ENCODE data around the gene KIAA1755. TPM values are rescaled to one million over a fixed set of nuclear protein-coding genes. Genes with fewer than 3 reads are reported as not detected.

KIAA1755 gene
- total RNA-seq, 1 experiment from 2014 or later, result 0.22 TPM

DNA sequence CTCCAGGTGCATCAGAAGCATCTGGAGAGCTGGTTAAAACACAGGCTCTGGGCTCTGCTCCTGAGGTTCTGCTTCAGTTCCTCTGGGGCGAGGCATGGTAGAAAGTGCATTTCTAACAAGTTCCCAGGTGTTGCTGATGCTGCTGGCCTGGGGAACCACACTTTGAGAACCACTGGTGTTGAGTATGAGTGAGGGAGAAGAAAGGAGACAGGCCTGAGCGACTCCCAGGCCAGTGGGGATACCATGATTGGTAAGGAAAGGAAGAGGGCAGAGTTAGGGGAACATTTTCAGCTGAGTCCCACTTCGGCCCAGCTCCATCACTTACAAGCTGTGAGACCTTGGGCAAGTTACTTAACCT is 36.8 kb downstream of the KIAA1755 start:
- no peaks in the 10 kb centered on the region for H3K27me3 ChIP-seq (ENCODE audit: insufficient read depth, low read depth)
- no peak for TF ChIP-seq EZH2 (IDR thresholded peaks at IDR 0.05; ENCODE audit: low read depth)
- TF ChIP-seq, protein P1, sequence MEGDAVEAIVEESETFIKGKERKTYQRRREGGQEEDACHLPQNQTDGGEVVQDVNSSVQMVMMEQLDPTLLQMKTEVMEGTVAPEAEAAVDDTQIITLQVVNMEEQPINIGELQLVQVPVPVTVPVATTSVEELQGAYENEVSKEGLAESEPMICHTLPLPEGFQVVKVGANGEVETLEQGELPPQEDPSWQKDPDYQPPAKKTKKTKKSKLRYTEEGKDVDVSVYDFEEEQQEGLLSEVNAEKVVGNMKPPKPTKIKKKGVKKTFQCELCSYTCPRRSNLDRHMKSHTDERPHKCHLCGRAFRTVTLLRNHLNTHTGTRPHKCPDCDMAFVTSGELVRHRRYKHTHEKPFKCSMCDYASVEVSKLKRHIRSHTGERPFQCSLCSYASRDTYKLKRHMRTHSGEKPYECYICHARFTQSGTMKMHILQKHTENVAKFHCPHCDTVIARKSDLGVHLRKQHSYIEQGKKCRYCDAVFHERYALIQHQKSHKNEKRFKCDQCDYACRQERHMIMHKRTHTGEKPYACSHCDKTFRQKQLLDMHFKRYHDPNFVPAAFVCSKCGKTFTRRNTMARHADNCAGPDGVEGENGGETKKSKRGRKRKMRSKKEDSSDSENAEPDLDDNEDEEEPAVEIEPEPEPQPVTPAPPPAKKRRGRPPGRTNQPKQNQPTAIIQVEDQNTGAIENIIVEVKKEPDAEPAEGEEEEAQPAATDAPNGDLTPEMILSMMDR (conservative IDR thresholded peaks at IDR 0.05), result no peak
- no peaks in the 10 kb centered on the region for H4K20me1 ChIP-seq (ENCODE audit: insufficient read depth)
- no peak overlapping the region for H3K27ac ChIP-seq
- no peak overlapping the region for H3K4me2 ChIP-seq
- DNase-seq, result no peak
- H3K4me1 ChIP-seq (replicated peaks; ENCODE audit: insufficient read depth), result peaks cover 4% of the 10 kb centered on the region; the same call in 1 of the 2 replicates
- H3K36me3 ChIP-seq (ENCODE audit: low read depth), result no peaks in the 10 kb centered on the region
- ChIA-PET CTCF (interaction anchor here (0.8 kb wide), 1 partner anchor 166 kb away, joined by 3 read pairs; no protein-coding TSS in a partner anchor), POLR2A (ENCODE audit: unreplicated experiment) (no interaction called here)
- no peaks in the 10 kb centered on the region for H3K79me2 ChIP-seq (ENCODE audit: low read depth)
- intact Hi-C loops (cut with micrococcal nuclease; ENCODE audit: unreplicated experiment), result loop anchor here (2.0 to 5.0 kb wide), 5 partner anchors 185 to 661 kb away; partner anchors contain the start of gene VSTM2L
- H3K9me3 ChIP-seq (ENCODE audit: insufficient read depth, low read depth), result no peaks in the 10 kb centered on the region
- H3K4me3 ChIP-seq, result no peak overlapping the region
- no peak overlapping the region for H2AFZ ChIP-seq
- H3K9me2 ChIP-seq (ENCODE audit: insufficient read depth), result no peaks in the 10 kb centered on the region
- no peaks in the 10 kb centered on the region; the same call in 1 of the 2 replicates for H3F3A ChIP-seq (ENCODE audit: insufficient read depth, low read depth)
- BruUV-seq (replicated peaks), result no TSS peak

DNA sequence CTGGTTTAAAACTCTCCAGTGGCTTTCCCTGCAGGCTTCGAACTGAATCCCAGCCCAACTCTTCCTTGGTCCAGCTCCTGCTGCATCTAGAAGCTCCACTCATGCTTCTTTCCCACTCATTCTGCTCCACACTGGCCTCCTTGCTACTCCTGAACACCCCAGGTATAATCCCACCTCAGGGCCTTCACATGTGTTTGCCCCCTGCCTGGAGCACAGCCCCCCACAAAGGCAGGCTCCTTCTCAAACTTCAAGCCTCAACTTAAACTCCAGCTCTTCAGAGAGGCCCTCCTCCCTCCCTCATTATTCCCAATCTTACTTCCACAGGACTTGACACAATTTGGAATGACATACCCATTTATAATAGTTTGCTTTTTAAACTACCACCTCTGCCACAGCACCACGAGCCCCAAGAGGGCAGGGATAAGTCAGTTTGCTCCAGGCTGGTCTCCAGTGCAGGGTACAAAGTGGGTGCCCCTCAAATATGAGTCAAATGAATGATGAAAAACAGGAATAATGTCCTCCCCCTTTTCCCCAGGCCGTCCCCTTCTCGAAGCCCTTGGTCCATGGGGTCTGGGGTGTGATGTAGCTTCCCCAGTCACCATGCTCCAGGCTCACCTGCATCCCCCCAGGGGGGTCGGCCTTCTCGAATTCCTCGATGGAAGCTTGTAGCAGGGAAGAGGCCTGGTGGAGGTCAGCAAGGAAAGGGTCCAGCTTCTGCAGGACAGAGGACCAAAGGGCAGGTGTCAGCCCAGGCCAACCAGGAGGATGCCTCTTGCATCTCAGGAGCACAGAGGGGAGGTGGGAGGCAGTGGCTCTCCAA is 37.4 kb downstream of the KIAA1755 start:
- ChIA-PET POLR2A (ENCODE audit: unreplicated experiment) (no interaction called here), CTCF (interaction anchor here (0.6 to 0.7 kb wide), 2 partner anchors 145 to 165 kb away, joined by 4 to 11 read pairs; no protein-coding TSS in a partner anchor)
- peaks cover 10% of the 10 kb centered on the region for H3K4me1 ChIP-seq (replicated peaks; ENCODE audit: insufficient read depth)
- H3K27ac ChIP-seq, result no peak overlapping the region
- H3K4me3 ChIP-seq, result no peak overlapping the region
- no peaks in the 10 kb centered on the region for H4K20me1 ChIP-seq (ENCODE audit: insufficient read depth)
- peaks cover 5% of the 10 kb centered on the region; the same call in 1 of the 2 replicates for H3F3A ChIP-seq (ENCODE audit: insufficient read depth, low read depth)
- H2AFZ ChIP-seq, result no peak overlapping the region
- H3K27me3 ChIP-seq (ENCODE audit: insufficient read depth, low read depth), result no peaks in the 10 kb centered on the region
- no peak for DNase-seq
- no TSS peak for BruUV-seq (replicated peaks)
- H3K4me2 ChIP-seq, result no peak overlapping the region
- TF ChIP-seq, protein P1 (conservative IDR thresholded peaks at IDR 0.05), result peak; percentile 60; the same call in 1 of the 2 replicates
- no peak for TF ChIP-seq EZH2 (IDR thresholded peaks at IDR 0.05; ENCODE audit: low read depth)
- H3K9me2 ChIP-seq (ENCODE audit: insufficient read depth), result no peaks in the 10 kb centered on the region
- H3K79me2 ChIP-seq (ENCODE audit: low read depth), result no peaks in the 10 kb centered on the region
- intact Hi-C loops (cut with micrococcal nuclease; ENCODE audit: unreplicated experiment), result loop anchor here (2.0 to 5.0 kb wide), 5 partner anchors 186 to 661 kb away; partner anchors contain the start of gene VSTM2L
- no peaks in the 10 kb centered on the region for H3K36me3 ChIP-seq (ENCODE audit: low read depth)
- no peaks in the 10 kb centered on the region for H3K9me3 ChIP-seq (ENCODE audit: insufficient read depth, low read depth)

DNA sequence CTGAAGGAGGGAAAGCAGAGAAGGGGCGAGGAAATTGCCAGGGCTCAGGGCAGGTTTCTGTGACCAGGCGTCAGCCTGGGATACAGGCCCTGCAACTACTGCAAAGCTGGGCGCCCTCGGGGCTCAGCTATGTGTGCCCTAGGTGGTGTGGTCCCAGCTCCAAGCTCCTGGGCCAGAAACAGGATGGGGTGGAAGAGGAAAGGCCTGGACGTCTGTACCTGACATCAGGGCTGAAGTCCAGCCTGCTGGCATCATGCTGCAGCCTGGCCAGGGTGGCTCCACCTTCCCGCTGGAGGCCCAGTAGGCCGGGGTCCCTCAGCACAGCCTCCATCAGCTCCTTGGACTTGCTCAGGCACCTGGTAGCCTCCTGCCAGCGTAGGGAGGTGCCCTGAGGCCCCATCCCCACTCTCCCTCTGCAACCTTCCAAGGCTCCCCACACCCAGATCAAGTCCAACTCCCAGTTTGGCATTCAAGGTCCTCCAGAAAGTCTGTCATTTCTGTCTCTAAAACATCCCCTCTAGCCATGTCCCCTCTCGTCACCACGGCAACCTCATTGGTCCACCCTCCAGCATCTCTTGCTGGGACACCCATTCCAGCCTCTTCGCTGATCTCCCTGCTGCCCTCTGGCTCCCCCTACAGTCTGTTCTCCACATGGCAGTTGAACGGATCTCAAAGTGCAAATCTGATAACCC is 38.2 kb downstream of the KIAA1755 start:
- H2AFZ ChIP-seq, result no peak overlapping the region
- H3K9me3 ChIP-seq (ENCODE audit: insufficient read depth, low read depth), result no peaks in the 10 kb centered on the region
- no peak overlapping the region for H3K27ac ChIP-seq
- ChIA-PET POLR2A (ENCODE audit: unreplicated experiment) (no interaction called here), CTCF (interaction anchor here (0.5 to 2.2 kb wide), 8 partner anchors 49 to 546 kb away, joined by 3 to 31 read pairs (median 11); no protein-coding TSS in a partner anchor)
- TF ChIP-seq EZH2 (IDR thresholded peaks at IDR 0.05; ENCODE audit: low read depth), result no peak
- TF ChIP-seq, protein P1 (conservative IDR thresholded peaks at IDR 0.05), result peak; percentile 98
- H3K36me3 ChIP-seq (ENCODE audit: low read depth), result no peaks in the 10 kb centered on the region
- H3K4me3 ChIP-seq, result no peak overlapping the region
- no peaks in the 10 kb centered on the region for H4K20me1 ChIP-seq (ENCODE audit: insufficient read depth)
- H3K27me3 ChIP-seq (ENCODE audit: insufficient read depth, low read depth), result no peaks in the 10 kb centered on the region
- H3K4me2 ChIP-seq, result no peak overlapping the region
- BruUV-seq (replicated peaks), result no TSS peak
- DNase-seq, result peak; percentile 48 to 77
- H3K9me2 ChIP-seq (ENCODE audit: insufficient read depth), result no peaks in the 10 kb centered on the region
- peaks cover 8% of the 10 kb centered on the region; the same call in 1 of the 2 replicates for H3F3A ChIP-seq (ENCODE audit: insufficient read depth, low read depth)
- H3K79me2 ChIP-seq (ENCODE audit: low read depth), result no peaks in the 10 kb centered on the region
- intact Hi-C loops (cut with micrococcal nuclease; ENCODE audit: unreplicated experiment), result loop anchor here (2.0 to 5.0 kb wide), 5 partner anchors 186 to 660 kb away; partner anchors contain the start of gene VSTM2L
- peaks cover 15% of the 10 kb centered on the region for H3K4me1 ChIP-seq (replicated peaks; ENCODE audit: insufficient read depth)

Data from PC-9 (cell line).